Measurements from ENCODE around the gene PCGF3.
A peak's percentile ranks its signal among the peaks of the same experiment; 100 is the strongest.

Gene PCGF3

GRCh38 chr4:674172-675035, 31.2 kb upstream of the PCGF3 start, which contains the start of the genes ATP5ME and MYL5 (continued):
- no peak for TF ChIP-seq ZNF785 (tag by site-specific recombination; IDR thresholded peaks at IDR 0.05)
- no peak for TF ChIP-seq TSHZ1 (tag by site-specific recombination; IDR thresholded peaks at IDR 0.05; ENCODE audit: borderline replicate concordance)
- no peak for TF ChIP-seq ZNF610 (tag by site-specific recombination; IDR thresholded peaks at IDR 0.05; ENCODE audit: borderline replicate concordance)
- peak; percentile 63 for TF ChIP-seq ZNF518A (tag by site-specific recombination; conservative IDR thresholded peaks at IDR 0.05; ENCODE audit: low read depth)
- no peak for TF ChIP-seq ZNF19 (tag by site-specific recombination; IDR thresholded peaks at IDR 0.05; ENCODE audit: low read depth)
- no peak for TF ChIP-seq ZNF776 (tag by site-specific recombination; IDR thresholded peaks at IDR 0.05; ENCODE audit: borderline replicate concordance)
- TF ChIP-seq ZNF132 (tag by site-specific recombination; IDR thresholded peaks at IDR 0.05; ENCODE audit: borderline replicate concordance), result no peak
- TF ChIP-seq ZNF488 (tag by site-specific recombination; IDR thresholded peaks at IDR 0.05), result no peak
- TF ChIP-seq ZNF513 (tag by site-specific recombination; IDR thresholded peaks at IDR 0.05), result peak; percentile 29; the same call in 1 of the 2 replicates
- TF ChIP-seq ZNF175 (tag by site-specific recombination; IDR thresholded peaks at IDR 0.05), result no peak
- peak; percentile 59; the same call in 1 of the 2 replicates for TF ChIP-seq ZBTB10 (tag by site-specific recombination; IDR thresholded peaks at IDR 0.05)
- no peak for TF ChIP-seq ZNF174 (tag by site-specific recombination; IDR thresholded peaks at IDR 0.05)
- TF ChIP-seq ZFP69B (tag by site-specific recombination; IDR thresholded peaks at IDR 0.05), result no peak
- TF ChIP-seq ZBTB26 (tag by site-specific recombination; optimal IDR thresholded peaks at IDR 0.05), result peak; percentile 98
- peak; percentile 98 for TF ChIP-seq PATZ1 (tag by site-specific recombination; IDR thresholded peaks at IDR 0.05)
- TF ChIP-seq ZNF148 (tag by site-specific recombination; IDR thresholded peaks at IDR 0.05; ENCODE audit: borderline replicate concordance), result no peak
